ENCODE data around the gene DGKQ. TPM values are rescaled to one million over a fixed set of nuclear protein-coding genes. Genes with fewer than 3 reads are reported as not detected.

The DGKQ gene
- total and polyA plus RNA-seq, 2 of the 13 experiments (the other 11 are each of a cell fraction or from before 2014, with no cell fraction given) = 4.5 to 7.2 TPM

GRCh38 chr4:931960-932712, 41.2 kb downstream of the DGKQ start, which contains the start of the genes GAK and TMEM175 (continued):
- TF ChIP-seq ZNF574 (CRISPR knock-in tag; IDR thresholded peaks at IDR 0.05) (peak; percentile 85), RBAK (CRISPR knock-in tag; IDR thresholded peaks at IDR 0.05) (no peak), ZNF33A (CRISPR knock-in tag; IDR thresholded peaks at IDR 0.05; ENCODE audit: borderline replicate concordance) (no peak), ONECUT2 (CRISPR knock-in tag; IDR thresholded peaks at IDR 0.05) (no peak), DDIT3 (CRISPR knock-in tag; IDR thresholded peaks at IDR 0.05) (no peak), ZNF33B (CRISPR knock-in tag; IDR thresholded peaks at IDR 0.05) (peak; percentile 61), PHF8 (CRISPR knock-in tag; IDR thresholded peaks at IDR 0.05) (peak; percentile 90), JUNB (CRISPR knock-in tag; IDR thresholded peaks at IDR 0.05; ENCODE audit: borderline replicate concordance) (no peak), PRDM4 (CRISPR knock-in tag; IDR thresholded peaks at IDR 0.05; ENCODE audit: borderline replicate concordance) (no peak), ZNF138 (CRISPR knock-in tag; IDR thresholded peaks at IDR 0.05; ENCODE audit: low read depth) (peak; percentile 89), ZSCAN21 (CRISPR knock-in tag; IDR thresholded peaks at IDR 0.05; ENCODE audit: borderline replicate concordance) (peak; percentile 64; the same call in 1 of the 2 replicates), DPF2 (CRISPR knock-in tag; IDR thresholded peaks at IDR 0.05; ENCODE audit: borderline replicate concordance, low read depth) (no peak), KAT7 (CRISPR knock-in tag; IDR thresholded peaks at IDR 0.05; ENCODE audit: borderline replicate concordance) (peak; percentile 64; the same call in 1 of the 2 replicates), TRAFD1 (CRISPR knock-in tag; IDR thresholded peaks at IDR 0.05; ENCODE audit: borderline replicate concordance) (no peak), ZNF598 (CRISPR knock-in tag; IDR thresholded peaks at IDR 0.05; ENCODE audit: borderline replicate concordance) (peak; percentile 76; the same call in 1 of the 2 replicates)
